ENCODE data around the gene POLE.
A peak's percentile ranks its signal among the peaks of the same experiment; 100 is the strongest.

POLE gene

DNA sequence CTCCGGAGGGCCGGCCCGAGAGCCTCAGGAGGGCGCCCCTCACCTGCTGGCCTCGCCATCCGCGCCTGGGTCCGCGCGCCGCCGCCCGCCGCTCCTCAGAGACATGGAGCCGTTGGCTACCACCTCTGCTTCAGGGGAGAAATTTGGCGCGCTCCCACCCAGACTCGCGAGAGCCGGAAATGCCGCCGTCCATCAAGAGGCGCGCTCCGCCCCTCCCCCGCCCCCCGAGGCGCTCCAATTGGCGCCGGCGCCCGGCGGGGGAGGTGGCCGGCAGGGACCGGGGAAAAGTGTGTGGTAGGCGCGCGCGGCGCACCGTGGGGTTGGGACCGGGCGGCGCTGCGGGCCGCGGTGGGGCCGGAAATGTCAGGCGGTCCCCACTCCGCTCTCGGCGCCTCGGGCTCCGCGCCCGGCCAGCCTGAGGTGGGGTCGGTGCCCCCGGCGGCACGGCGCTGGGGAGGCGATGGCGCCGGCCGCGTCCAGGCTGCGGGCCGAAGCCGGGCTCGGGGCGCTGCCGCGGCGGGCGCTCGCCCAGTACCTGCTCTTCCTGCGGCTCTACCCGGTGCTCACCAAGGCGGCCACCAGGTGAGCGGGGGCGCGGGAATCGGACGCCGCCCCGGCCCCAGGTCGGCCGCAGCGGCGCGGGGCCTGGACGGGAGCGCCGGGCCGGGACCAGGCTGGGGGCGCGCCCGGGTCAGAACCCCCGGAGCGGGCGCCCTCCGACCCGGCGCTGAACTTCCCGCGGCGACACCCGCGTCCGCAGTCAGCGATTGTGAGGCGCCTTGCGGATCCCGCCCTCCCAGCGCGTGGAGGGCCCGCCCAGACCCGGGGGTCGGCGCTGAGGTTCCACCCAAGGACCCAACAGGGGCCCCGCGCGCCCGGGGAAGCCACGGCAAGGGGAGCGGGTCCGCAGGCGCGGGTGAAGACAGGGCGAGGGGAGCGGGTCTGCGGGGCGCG lies at the start of gene POLE, which contains the start of gene PXMP2:
POLE (minus strand) TSS at position 132 of the 954 bp plus-strand sequence; CDS start at position 105, 27 bp downstream.
PXMP2 (plus strand) TSS at position 377 of the 954 bp plus-strand sequence; CDS start at position 461, 84 bp downstream.
- DNase-seq (ENCODE audit: low read depth in 2 of 2) = peak; percentile 86 to 88

- no peak for DNase-seq (ENCODE audit: low read depth in 2 of 2)
Observed at GRCh38 chr12:132736913-132737312, 49.8 kb upstream of the POLE start.

- DNase-seq (ENCODE audit: low read depth in 2 of 2) = no peak
Observed at GRCh38 chr12:132736378-132736777, 49.2 kb upstream of the POLE start.

DNA sequence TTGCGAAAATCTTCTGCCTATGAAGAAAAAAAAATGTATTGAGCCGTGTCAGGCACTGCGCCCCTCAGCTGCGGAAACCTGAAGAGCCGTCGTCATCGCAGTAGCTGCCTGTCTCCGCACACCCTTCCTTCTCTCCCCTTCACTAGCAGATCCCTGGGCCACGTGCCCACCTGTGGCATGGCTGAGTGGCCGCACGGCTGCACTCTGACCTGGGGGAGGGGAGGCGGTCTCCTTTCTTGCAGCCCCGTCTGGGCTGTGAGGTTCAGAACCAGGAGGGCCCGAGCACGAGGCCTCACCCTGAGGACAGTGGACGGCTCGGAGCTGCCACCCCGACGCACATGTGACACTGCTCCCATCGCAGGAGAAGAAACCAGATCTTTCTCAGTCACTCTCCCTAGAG lies 48.4 kb upstream of the POLE start:
- no peak for DNase-seq (ENCODE audit: low read depth in 2 of 2)

GRCh38 chr12:132734206-132734605 lies 47.1 kb upstream of the POLE start:
- DNase-seq (ENCODE audit: low read depth in 2 of 2) = no peak

DNA sequence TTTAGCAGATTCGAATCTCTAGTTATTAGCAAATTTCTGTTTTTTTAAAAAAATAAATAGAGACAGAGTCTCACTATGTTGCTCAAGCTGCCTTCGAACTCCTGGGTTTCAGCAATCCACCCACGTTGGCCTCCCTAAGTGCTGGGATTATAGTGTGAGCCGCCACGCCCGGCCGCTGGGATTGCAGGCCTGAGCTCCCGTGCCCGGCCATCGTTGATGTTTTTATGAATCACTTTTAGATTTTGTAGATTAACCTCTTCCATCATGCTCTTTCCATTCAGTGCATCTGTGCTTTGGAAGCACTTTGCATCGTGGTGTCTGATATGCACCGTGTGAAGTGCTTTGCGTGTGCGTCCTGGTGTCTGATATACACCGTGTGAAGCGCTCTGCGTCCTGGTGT lies 44.4 kb upstream of the POLE start:
- DNase-seq (ENCODE audit: low read depth in 2 of 2) = no peak

GRCh38 chr12:132730353-132730752 lies 43.2 kb upstream of the POLE start:
- no peak for DNase-seq (ENCODE audit: low read depth in 2 of 2)

DNA sequence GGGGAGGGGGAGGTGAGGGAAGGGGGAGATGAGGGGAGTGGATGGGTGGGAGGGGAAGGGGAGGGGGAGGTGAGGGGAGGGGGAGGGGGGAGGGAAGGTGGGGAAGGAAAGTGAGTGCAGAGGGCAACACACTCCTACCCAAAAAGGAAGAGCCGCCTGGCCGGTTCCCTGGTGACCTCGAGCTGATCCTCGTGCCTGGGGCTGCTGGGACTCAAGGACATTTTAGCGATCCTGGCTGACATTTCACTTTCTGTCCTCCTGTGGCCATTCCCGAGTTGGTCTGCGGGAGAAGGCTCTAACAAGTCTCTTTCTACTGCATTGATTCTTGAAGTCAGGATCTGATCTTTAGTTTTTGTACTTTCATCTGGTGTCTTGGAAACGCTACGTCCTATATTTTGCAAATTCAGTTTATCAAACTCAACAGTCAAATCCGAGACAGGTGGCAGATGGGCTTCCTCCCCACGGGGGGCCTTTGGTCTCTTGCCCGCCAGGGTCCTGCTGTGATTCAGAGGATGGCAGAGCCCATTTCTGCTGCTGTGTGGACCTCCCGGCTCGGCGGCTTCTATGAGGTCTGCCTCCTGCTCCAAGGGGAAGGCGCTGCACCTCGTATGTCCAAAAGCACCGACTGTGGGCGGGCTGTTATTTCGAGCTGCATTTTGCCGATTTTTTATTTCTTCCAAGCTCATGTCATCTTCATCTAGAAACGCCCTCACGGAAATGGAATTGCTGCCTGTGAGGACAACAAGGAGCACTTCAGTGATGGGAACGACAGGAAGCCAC lies 42.6 kb upstream of the POLE start:
- DNase-seq (ENCODE audit: low read depth in 2 of 2) = no peak

GRCh38 chr12:132728502-132728901 lies 41.4 kb upstream of the POLE start:
- DNase-seq (ENCODE audit: low read depth in 2 of 2) = no peak

DNA sequence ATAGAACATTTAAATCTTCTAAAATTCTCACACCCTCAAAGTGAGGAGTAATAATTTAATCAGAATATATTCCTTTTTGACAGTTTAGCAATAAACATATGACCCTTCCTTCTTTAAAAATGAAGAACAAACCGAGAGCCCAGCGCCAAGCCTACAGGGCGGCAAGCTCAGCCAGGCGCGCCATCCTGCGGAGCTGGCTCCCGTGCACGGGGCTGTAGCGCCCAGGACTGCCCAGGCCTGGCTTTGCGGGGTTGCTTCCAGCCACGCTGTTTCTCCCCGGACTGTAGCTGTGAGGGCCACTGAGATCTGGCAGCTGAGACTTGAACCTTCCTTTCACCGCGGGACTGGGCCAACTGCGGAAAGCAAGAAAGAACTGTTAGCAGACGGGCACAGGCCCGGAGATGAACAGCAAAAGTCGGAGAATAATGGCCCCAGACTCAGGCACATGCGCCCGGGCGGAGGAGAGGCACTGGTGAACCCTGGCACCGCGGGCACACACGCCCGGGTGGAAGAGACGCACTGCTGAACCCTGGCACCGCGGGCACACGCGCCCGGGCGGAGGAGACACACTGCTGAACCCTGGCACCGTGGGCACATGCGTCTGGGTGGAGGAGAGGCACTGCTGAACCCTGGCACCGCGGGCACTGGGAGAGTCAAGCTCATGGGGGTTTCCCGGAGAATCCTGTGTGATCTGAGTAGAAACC lies 40.1 kb upstream of the POLE start:
- no peak for DNase-seq (ENCODE audit: low read depth in 2 of 2)

GRCh38 chr12:132726386-132726785 lies 39.2 kb upstream of the POLE start:
- DNase-seq (ENCODE audit: low read depth in 2 of 2) = no peak

DNA sequence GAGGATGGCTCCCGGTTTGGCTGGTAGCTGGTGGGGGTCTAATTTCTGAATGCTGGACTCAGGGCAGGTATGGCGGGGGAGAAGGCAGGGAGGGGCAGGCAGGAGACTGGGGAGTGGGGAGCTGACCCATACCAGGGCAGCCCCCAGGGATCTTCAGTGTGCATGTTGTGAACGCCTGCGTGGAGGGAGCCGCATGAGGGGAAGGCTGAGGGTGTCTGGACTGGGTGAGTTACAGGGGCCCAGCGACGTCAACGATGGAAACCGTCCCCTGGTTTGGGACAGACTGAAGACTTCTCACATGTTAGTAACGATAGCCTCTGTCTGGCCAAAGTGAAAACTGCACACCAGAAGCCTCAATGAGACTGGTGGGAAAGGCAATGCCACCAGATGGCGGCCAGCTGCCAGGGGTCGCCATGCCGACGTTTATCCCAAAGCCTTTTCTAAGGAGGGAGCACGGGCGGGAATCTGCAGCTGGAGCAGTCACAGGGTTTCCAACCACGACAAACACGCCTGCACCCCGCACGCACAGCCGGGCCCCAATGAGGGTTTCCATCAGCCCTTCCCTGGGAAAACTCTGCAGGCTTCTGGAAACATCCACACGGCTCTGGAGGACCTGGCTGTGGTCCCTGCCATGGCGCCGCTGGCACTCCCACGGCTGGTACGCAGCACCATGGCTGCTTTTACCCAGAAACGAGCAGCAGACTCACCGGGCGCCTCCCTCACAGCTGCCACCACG lies 37.5 kb upstream of the POLE start:
- DNase-seq (ENCODE audit: low read depth in 2 of 2) = no peak

GRCh38 chr12:132723764-132724140 lies 36.6 kb upstream of the POLE start:
- no peak for DNase-seq (ENCODE audit: low read depth in 2 of 2)

GRCh38 chr12:132723015-132723763 lies 36.0 kb upstream of the POLE start:
- DNase-seq (ENCODE audit: low read depth in 2 of 2) = no peak

GRCh38 chr12:132720606-132721345 lies 33.6 kb upstream of the POLE start:
- DNase-seq (ENCODE audit: low read depth in 2 of 2) = no peak

DNA sequence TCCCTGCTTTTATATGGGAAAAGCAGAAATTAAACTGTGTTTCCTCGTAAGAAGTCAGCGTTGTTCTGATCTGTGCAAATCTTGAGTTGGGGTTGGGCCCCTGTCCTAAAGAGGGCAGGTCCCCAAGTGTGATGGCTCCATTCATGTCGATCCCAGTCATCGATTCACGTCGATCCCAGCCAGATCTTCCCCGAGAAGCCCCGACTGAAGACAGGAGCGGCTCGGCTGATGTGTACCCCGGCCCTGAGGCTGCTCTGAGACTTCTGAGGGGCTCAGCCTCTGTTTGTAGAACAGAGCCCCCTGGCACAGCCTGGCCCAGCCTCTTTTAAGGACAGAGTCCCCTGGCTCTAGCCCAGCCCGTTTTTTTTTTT lies 32.8 kb upstream of the POLE start:
- DNase-seq (ENCODE audit: low read depth in 2 of 2) = no peak

DNA sequence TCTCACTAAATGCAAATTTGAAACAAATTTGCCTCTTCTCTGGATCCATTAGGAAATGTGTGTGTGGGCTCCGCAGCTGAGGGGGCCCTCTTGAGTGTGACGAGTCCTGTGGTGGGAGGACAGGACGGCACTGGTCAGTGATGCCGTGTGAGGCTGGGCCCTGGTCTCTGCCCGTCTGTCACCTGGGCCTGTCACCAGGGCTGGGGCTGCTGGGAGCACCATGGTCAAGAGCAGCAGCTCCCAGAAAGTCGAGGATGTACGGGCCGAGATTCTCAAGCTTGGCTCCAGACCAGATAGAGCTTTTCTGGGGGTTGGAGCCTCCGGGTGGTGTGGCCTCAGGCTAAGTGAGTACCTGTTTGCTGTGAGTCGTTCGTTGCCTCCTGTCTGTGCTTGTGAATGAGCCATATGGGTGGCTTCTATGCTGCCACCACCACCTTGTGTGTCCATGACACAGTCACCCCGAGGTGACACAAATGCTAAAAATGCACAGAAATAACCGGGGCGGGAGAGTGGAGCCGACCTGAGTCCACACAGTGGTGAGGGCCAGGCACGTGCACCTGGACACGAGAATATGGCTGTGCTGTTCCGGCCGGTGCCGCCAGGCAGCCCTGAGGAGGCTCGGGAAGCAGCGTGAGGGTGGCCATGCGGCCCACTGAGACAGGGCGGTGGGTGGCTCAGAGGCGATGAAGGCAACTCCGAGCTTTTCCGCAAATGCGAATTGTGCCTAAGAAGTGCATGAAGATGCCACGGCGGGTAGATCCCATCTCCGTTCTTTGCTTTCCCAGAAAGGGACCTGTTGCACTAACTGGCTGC lies 32.2 kb upstream of the POLE start:
- no peak for DNase-seq (ENCODE audit: low read depth in 2 of 2)

GRCh38 chr12:132718644-132719043 lies 31.5 kb upstream of the POLE start:
- DNase-seq (ENCODE audit: low read depth in 2 of 2) = no peak
